IMR-90 (cell line): ENCODE data around the gene LCK.

Experiments used
- BHLHE40 ChIP-seq: fragments of 150-350 bp; IDR thresholded peaks from 2 replicates; pipeline ENCODE4 v1.6.1; 2016; ENCODE audit warnings: mild to moderate bottlenecking, low read depth, low read length
- CEBPB ChIP-seq: IDR thresholded peaks from 2 replicates; pipeline ENCODE4 v1.6.1; 2012; ENCODE audit warnings: low read depth, low read length, improper control_type of control experiment
- CTCF ChIP-seq: conservative IDR thresholded peaks from 2 replicates; pipeline ENCODE4 v1.5.1; 2012; ENCODE audit warnings: mild to moderate bottlenecking, low read depth, low read length, improper control_type of control experiment
- FOS ChIP-seq: fragments of 150-350 bp; IDR thresholded peaks from 2 replicates; pipeline ENCODE4 v1.6.1; 2016; ENCODE audit warnings: low read depth, low read length
- MAFK ChIP-seq: IDR thresholded peaks from 2 replicates; pipeline ENCODE4 v1.6.1; 2012; ENCODE audit warnings: low read depth, low read length, improper control_type of control experiment
- MXI1 ChIP-seq: IDR thresholded peaks from 2 replicates; pipeline ENCODE4 v1.6.1; 2012; ENCODE audit warnings: low read depth, mild to moderate bottlenecking, low read length, moderate library complexity, borderline replicate concordance
- NFE2L2 ChIP-seq: fragments of 150-350 bp; IDR thresholded peaks from 2 replicates; pipeline ENCODE4 v1.6.1; 2016; ENCODE audit warnings: low read depth, mild to moderate bottlenecking, low read length
- POLR2A ChIP-seq: IDR thresholded peaks from 2 replicates; pipeline ENCODE4 v1.6.1; 2012; ENCODE audit warnings: mild to moderate bottlenecking, low read depth, low read length
- RAD21 ChIP-seq: IDR thresholded peaks from 2 replicates; pipeline ENCODE4 v1.6.1; 2012; ENCODE audit warnings: low read length, improper control_type of control experiment
- RCOR1 ChIP-seq: IDR thresholded peaks from 2 replicates; pipeline ENCODE4 v1.6.1; 2012; ENCODE audit warnings: mild to moderate bottlenecking, low read length, improper control_type of control experiment; ENCODE audit not compliant: insufficient replicate concordance
- RFX5 ChIP-seq: IDR thresholded peaks from 2 replicates; pipeline ENCODE4 v1.8.0; 2012; ENCODE audit warnings: low read depth, mild to moderate bottlenecking, low read length, moderate library complexity

GRCh38 chr1:32303358-32303757 lies 52.3 kb downstream of the LCK start:
- TF ChIP-seq CTCF (no peak), RAD21 (no peak), POLR2A (no peak), MAFK (no peak), NFE2L2 (no peak), CEBPB (no peak), BHLHE40 (no peak), RCOR1 (no peak), MXI1 (no peak), FOS (no peak), RFX5 (no peak)
